Liver (tissue), 3 donors: ENCODE data around the gene TMEM242.

Experiments used
- ATF3 ChIP-seq: IDR thresholded peaks from 2 replicates; pipeline ENCODE4 v1.6.1; 2016; ENCODE audit warnings: antibody characterized with exemption
- CTCF ChIP-seq: fragments of 150-350 bp; IDR thresholded peaks from 2 replicates; pipeline ENCODE4 v1.5.1; 2017; ENCODE audit warnings: improper control_type of control experiment, low read depth, low read length; ENCODE audit not compliant: missing input control
- EGR1 ChIP-seq, 2 donors: IDR thresholded peaks; 2 replicates each; pipeline ENCODE4 v1.6.1; 2016 to 2018; ENCODE audit warnings: antibody characterized with exemption in 2 of 2, low read depth in 2 of 2
- HNF4A ChIP-seq, 2 donors: conservative IDR thresholded peaks; 2 replicates each; pipeline ENCODE4 v1.6.1; 2016; ENCODE audit warnings: antibody characterized with exemption in 2 of 2, mild to moderate bottlenecking in 2 of 2
- REST ChIP-seq: IDR thresholded peaks from 2 replicates; pipeline ENCODE4 v1.6.1; 2016; ENCODE audit warnings: antibody characterized with exemption, mild to moderate bottlenecking
- RXRA ChIP-seq, 2 donors: IDR thresholded peaks; 2 replicates each; pipeline ENCODE4 v1.6.1; 2017 to 2018; ENCODE audit warnings: antibody characterized with exemption in 2 of 2, mild to moderate bottlenecking in 1 of 2
- SP1 ChIP-seq: IDR thresholded peaks from 2 replicates; pipeline ENCODE4 v1.6.1; 2018; ENCODE audit warnings: antibody characterized with exemption, mild to moderate bottlenecking
- TAF1 ChIP-seq: conservative IDR thresholded peaks from 2 replicates; pipeline ENCODE4 v1.6.1; 2016; ENCODE audit warnings: antibody characterized with exemption, mild to moderate bottlenecking
- YY1 ChIP-seq: IDR thresholded peaks from 2 replicates; pipeline ENCODE4 v1.6.1; 2016; ENCODE audit warnings: antibody characterized with exemption, mild to moderate bottlenecking
- donor health status: healthy.
- donor health status: healthy.

GRCh38 chr6:157328108-157328692, 4.9 kb upstream of the TMEM242 start:
- TF ChIP-seq ATF3 = no peak
- no peak for TF ChIP-seq YY1
- TF ChIP-seq REST = no peak
- no peak for TF ChIP-seq CTCF
- TF ChIP-seq RXRA (IDR thresholded peaks at IDR 0.05) = no peak
- no peak for TF ChIP-seq EGR1 (IDR thresholded peaks at IDR 0.05; ENCODE audit: low read depth in 2 of 2)
- TF ChIP-seq TAF1 = no peak
- no peak for TF ChIP-seq HNF4A (conservative IDR thresholded peaks at IDR 0.05)
- TF ChIP-seq SP1 = no peak
